HG03442 (cell line): ENCODE results near the gene NSD1.

ENCODE experiments used
- ATAC-seq: cut with Tn5 transposase; IDR thresholded peaks from one replicate; pipeline ENCODE4 v1.9.1; 2021; ENCODE audit warnings: mild to moderate bottlenecking, moderate library complexity; ENCODE audit not compliant: unreplicated experiment

Gene NSD1

GRCh38 chr5:177271113-177271512, 137.5 kb downstream of the NSD1 start:
- no peak for ATAC-seq

- no peak for ATAC-seq
Observed at GRCh38 chr5:177275883-177276282, 142.3 kb downstream of the NSD1 start.

GRCh38 chr5:177276886-177277285, 143.3 kb downstream of the NSD1 start:
- no peak for ATAC-seq

- ATAC-seq = no peak
Observed at GRCh38 chr5:177288191-177288590, 154.6 kb downstream of the NSD1 start.

- no peak for ATAC-seq
Observed at GRCh38 chr5:177290816-177291596, 157.4 kb downstream of the NSD1 start.

- no peak for ATAC-seq
Observed at GRCh38 chr5:177291735-177292134, 158.2 kb downstream of the NSD1 start.

- no peak for ATAC-seq
Observed at GRCh38 chr5:177293819-177294581, 160.4 kb downstream of the NSD1 start.

GRCh38 chr5:177294632-177295031, 161.1 kb downstream of the NSD1 start:
- ATAC-seq = no peak

GRCh38 chr5:177295924-177296323, 162.4 kb downstream of the NSD1 start:
- no peak for ATAC-seq

- no peak for ATAC-seq
Observed at GRCh38 chr5:177296581-177296980, 163.0 kb downstream of the NSD1 start.

- ATAC-seq = no peak
Observed at GRCh38 chr5:177297922-177298321, 164.3 kb downstream of the NSD1 start.

- ATAC-seq = no peak
Observed at GRCh38 chr5:177299697-177300096, 166.1 kb downstream of the NSD1 start.

- ATAC-seq = peak; percentile 35
Observed at GRCh38 chr5:177300236-177300880, 166.8 kb downstream of the NSD1 start.

GRCh38 chr5:177300951-177301350, 167.4 kb downstream of the NSD1 start:
- no peak for ATAC-seq

- ATAC-seq = no peak
Observed at GRCh38 chr5:177301503-177302165, 168.1 kb downstream of the NSD1 start.

- ATAC-seq = no peak
Observed at GRCh38 chr5:177302354-177303110, 169.0 kb downstream of the NSD1 start.

- ATAC-seq = peak; percentile 48
Observed at GRCh38 chr5:177303121-177303924, 169.8 kb downstream of the NSD1 start, which contains the start of the genes PRELID1 and RAB24. Gene PRELID1, plus strand, starts transcription at chr5:177303799. Its CDS starts 187 bp downstream, at chr5:177303986. Gene RAB24, minus strand, starts transcription at chr5:177303719. Its CDS starts 431 bp downstream, at chr5:177303288.

GRCh38 chr5:177303925-177304391, 170.4 kb downstream of the NSD1 start:
- no peak for ATAC-seq

GRCh38 chr5:177304392-177305119, 171.0 kb downstream of the NSD1 start:
- ATAC-seq = no peak
